Epidermal melanocyte (primary cell): Measurements from ENCODE around the gene TFAP2D.

ENCODE experiments used
- DNase-seq: peaks from one replicate; pipeline ENCODE4 v3.0.0; 2011; ENCODE audit warnings: low spot score; ENCODE audit not compliant: insufficient read length

TFAP2D gene

GRCh38 chr6:50713226-50713625, at the start of gene TFAP2D:
Gene TFAP2D, plus strand, starts transcription at chr6:50713526. Its CDS starts 530 bp downstream, at chr6:50714056.
- no peak for DNase-seq

- DNase-seq, result no peak
Measured at GRCh38 chr6:50663806-50664205, 49.5 kb upstream of the TFAP2D start.

GRCh38 chr6:50666089-50666488, 47.2 kb upstream of the TFAP2D start:
- DNase-seq, result no peak

- no peak for DNase-seq
Measured at GRCh38 chr6:50681213-50681824, 32.0 kb upstream of the TFAP2D start.

GRCh38 chr6:50689210-50689609, 24.1 kb upstream of the TFAP2D start:
- DNase-seq, result no peak

- no peak for DNase-seq
Measured at GRCh38 chr6:50691814-50692495, 21.4 kb upstream of the TFAP2D start.

- no peak for DNase-seq
Measured at GRCh38 chr6:50698546-50698945, 14.8 kb upstream of the TFAP2D start.

- no peak for DNase-seq
Measured at GRCh38 chr6:50699051-50699775, 14.1 kb upstream of the TFAP2D start.

- DNase-seq, result no peak
Measured at GRCh38 chr6:50706575-50706974, 6.8 kb upstream of the TFAP2D start.

- no peak for DNase-seq
Measured at GRCh38 chr6:50707191-50707590, 6.1 kb upstream of the TFAP2D start.

GRCh38 chr6:50707652-50708300, 5.5 kb upstream of the TFAP2D start:
- DNase-seq, result no peak

GRCh38 chr6:50708664-50709365, 4.5 kb upstream of the TFAP2D start:
- DNase-seq, result no peak

GRCh38 chr6:50709366-50709734, 4.0 kb upstream of the TFAP2D start:
- DNase-seq, result no peak

- no peak for DNase-seq
Measured at GRCh38 chr6:50711686-50712085, 1.6 kb upstream of the TFAP2D start.

GRCh38 chr6:50712291-50712690, 1.0 kb upstream of the TFAP2D start:
- DNase-seq, result no peak

- no peak for DNase-seq
Measured at GRCh38 chr6:50713977-50714486, 706 bp downstream of the TFAP2D start.

GRCh38 chr6:50714487-50715379, 1.4 kb downstream of the TFAP2D start:
- no peak for DNase-seq

GRCh38 chr6:50716899-50717509, 3.7 kb downstream of the TFAP2D start:
- DNase-seq, result no peak

GRCh38 chr6:50717734-50718457, 4.6 kb downstream of the TFAP2D start:
- DNase-seq, result no peak
